Stimulated activated CD4-positive, alpha-beta T cell treated with anti-CD3 and anti-CD28 coated beads, Interleukin-4, amount 100 ng/mL, for 24 hours (primary cell): Measurements from ENCODE around the gene ZNF280D.
"Not testable (repeated sequence)": the region's sequence is repeated elsewhere in the genome, so short reads cannot be mapped to it uniquely, and the experiment has no call there.

Experiments used
- DNase-seq: peaks from one replicate; pipeline ENCODE4 v3.0.0-alpha.2; 2020

The ZNF280D gene

GRCh38 chr15:56733136-56734012, at the start of gene ZNF280D:
TSS of gene ZNF280D (minus strand) at chr15:56733509. CDS start at chr15:56707109, 26,400 bp downstream.
- peak; percentile 81 for DNase-seq

GRCh38 chr15:56782306-56782705, 49.0 kb upstream of the ZNF280D start:
- no peak for DNase-seq

DNA sequence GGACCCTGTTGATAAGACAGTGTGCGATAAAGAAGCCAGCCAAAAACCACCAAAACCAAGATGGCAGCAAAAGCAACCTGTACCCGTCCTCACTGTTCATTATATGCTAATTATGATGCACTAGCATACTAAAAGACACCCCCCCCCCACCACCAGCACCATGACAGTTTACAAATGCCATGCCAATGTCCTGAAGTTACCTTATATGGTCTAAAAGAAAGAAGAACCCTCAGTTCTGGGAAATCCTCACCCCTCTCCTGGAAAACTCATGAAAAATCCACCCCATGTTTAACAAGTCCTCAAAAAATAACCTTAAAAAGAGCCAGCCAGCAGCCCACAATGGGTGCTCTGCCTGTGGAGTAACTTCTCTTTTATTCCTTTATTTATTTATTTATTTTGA, 48.4 kb upstream of the ZNF280D start:
- no peak for DNase-seq

- not testable (repeated sequence) for DNase-seq
Observed at GRCh38 chr15:56780102-56780725, 46.9 kb upstream of the ZNF280D start.

GRCh38 chr15:56779449-56779848, 46.1 kb upstream of the ZNF280D start:
- DNase-seq, result not testable (repeated sequence)

DNA sequence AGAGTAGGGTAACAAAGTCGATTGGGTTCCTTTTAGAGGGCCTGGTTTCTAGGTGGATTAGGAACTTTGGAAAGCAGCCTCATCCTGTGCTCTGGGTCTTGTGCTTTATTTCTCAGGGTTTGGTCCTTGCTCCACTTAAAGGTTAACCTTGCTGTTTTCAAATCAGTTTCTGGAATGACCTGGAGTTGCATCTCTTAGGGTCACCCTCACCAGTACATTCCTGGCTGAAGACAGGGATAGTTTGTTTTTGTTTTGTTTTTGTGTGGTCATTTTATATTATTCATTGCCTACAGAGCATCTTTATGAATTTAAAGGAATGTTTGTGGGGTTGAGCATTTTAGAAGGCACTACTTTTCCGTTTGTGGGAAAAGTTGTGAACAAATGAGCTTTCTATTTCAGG, 45.5 kb upstream of the ZNF280D start:
- DNase-seq, result no peak

GRCh38 chr15:56776839-56777238, 43.5 kb upstream of the ZNF280D start:
- no peak for DNase-seq

DNA sequence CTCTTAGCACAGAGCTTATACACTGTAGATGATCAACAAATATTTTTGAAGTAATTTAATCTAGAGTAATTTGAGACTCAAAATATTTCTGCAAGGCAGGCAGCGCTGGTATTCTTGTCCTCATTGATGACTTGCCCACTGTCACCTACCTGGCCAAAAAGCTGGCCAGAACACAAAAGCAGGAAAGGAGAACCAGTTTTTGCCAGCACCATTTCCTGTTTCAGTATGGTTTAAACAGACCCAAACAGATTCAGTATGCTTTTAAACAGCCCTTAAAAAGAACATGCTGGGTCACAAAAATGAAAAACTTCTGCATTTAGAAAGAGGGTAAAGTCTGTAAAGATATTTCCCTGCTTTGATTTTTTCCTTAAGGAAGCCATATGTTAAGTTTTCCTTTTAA, 42.3 kb upstream of the ZNF280D start:
- no peak for DNase-seq

DNA sequence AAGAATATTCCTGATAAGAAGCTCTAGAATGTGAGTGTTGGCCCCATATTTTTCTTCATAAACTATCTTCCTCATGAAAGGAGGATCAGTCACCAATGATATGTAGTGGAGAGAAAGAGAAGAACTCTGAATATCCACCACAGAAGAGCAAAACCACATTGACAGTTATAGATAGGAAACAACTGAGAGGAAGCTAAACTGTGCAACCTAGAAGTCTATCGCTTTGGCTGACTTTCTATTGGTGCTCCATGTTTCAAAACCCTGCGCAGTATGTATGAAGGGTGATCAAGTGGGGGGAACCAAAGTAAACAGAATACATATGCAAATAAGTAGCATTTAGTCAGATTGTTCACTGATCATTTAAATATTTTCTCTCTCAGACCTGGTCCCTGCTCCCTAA, 41.0 kb upstream of the ZNF280D start:
- DNase-seq, result no peak

DNA sequence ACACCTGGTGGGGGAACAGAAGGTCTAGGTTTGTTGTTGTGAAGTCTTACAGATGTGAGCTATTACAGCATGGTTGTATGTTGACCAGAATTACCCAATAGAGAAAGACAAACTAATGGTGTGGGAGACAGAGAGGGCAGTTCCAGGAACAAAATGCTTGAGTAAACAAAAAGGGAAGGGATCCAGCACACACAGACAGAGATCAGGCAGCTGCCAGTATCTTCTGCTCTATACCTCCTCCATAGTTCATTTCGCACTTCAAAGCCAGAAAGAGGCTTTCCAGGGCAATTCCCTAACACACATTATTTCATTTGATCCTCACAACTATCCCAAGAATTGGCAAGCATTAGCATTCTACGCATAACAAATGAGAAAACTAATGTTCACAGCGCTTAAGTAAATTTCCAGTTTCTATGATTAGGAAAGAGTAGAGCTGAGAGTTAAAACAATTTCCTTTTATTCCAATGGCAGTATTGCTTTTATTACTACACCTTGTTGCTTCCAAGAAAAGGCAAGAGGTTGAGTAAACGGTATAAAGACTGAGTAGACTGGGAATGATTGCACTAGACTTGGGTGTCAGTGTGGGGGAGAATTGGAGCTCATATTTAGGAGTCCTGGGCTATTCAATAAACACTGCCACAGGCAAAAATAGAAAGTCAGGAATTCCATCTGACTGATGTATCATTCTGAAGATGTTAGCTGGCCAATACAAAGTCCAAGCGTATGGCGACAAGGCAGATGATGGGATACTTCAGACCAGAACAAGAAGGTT, 39.7 kb upstream of the ZNF280D start:
- no peak for DNase-seq

DNA sequence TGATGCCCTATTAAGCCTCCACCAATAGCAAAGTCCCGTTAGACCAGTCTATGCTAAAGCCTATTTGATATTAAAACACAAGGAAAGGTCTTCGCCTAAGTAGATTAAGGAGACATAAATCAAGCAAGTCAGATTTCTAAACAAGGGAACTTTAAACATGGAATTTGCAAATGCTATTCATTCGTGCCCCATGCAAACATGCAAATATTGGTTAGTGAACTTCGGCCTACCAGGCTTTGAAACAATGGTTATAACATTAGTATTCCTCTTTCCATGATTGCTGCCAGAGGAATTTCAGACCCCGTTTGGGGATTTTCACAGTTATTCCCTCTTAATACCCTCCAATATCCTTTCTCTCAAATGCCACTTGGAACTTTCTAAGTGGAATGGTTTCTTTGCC, 36.9 kb upstream of the ZNF280D start:
- DNase-seq, result no peak

- DNase-seq, result no peak
Observed at GRCh38 chr15:56767315-56767714, 34.0 kb upstream of the ZNF280D start.

DNA sequence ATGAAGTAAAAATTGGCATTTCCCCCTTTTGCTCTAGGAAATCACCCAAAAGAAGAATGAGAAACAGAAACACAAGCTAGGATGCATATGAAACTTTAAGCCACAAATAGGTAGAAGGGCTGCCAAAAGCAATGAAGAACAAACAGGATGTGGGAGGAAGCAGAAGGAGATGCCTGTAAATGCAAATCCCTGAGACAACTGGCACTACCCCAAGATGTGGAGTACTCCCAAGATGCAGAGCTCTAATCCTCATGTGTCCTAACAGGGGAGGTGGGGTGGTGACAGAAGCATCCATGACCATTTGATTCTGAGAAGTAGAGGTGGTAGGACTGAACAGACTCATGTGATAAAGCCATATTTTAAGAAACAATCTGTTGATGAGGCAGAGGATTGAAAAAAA, 31.9 kb upstream of the ZNF280D start:
- DNase-seq, result no peak

DNA sequence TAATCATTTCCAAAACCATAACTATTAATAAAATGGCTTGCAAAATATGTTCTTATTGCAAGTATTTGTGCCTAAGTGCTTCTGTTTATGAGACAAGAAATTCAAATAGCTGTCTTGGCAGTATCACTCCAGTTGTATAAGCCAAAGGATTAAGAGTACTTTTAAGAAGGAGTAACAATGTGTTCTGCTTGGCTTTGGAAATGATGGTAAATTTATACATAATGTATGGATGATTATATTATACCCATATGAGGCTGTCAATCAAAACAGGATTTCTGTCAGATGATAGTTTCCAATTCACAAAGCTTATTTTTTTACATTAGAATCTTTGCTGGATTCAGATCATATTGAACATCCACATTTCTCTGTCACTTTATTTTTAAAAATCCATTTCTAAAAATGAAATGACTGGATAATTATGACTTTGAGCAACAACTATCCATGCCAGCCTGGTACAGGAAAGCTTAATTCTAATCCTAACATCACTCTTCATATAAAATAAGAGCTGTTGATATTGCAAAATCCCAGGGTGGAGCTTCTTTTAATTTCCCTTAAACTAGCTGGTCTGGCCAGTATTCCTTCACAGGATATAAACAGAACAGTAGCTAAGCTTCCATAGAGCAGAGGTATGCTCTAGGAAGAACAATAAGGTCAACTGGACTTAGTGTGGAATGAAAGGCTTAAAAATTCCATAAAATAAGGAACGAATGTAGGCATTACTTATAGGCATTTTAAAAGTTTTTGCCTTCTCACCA, 30.0 kb upstream of the ZNF280D start:
- DNase-seq, result no peak

GRCh38 chr15:56760186-56760585, 26.9 kb upstream of the ZNF280D start:
- DNase-seq, result no peak

DNA sequence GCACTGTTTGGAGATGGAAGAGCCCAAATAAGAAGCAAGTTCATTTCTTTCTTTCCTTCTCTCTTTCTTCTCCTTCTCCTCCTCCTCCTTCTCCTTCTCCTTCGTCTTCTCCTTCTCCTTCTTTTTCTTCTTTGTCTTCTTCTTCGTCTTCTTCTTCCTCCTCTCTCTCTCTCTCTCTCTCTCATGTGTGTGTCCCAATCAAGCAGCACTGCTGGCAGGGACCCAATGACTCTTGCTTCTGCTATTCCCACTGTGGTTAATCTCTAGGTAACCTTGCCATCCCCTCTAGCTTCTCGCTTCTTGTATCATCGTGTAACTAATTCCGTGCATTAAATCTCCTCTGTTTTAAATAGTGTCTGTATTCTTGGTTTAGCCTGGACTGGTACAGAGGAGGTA, 26.1 kb upstream of the ZNF280D start:
- DNase-seq, result no peak

GRCh38 chr15:56758770-56759449, 25.6 kb upstream of the ZNF280D start:
- no peak for DNase-seq

DNA sequence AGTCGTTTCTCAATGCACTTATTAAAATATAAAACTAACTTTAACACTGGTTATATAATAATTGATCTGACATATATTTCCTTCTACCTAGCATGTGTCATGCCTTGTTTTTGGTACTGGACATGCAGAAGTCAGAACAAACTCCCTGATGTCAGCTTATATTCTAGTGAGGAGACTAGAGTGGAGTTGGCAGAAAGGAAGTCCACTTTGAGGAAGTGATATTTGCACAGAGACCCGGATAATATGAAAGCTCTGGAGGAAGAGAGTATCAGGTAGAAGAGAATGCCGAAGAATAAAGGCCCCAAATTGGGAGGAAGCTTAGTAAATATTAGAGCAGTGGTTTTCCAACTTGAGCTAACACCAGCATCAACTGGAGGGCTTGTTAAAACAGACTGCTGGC, 24.6 kb upstream of the ZNF280D start:
- no peak for DNase-seq

GRCh38 chr15:56754772-56755370, 21.6 kb upstream of the ZNF280D start:
- no peak for DNase-seq

- no peak for DNase-seq
Observed at GRCh38 chr15:56752986-56753385, 19.7 kb upstream of the ZNF280D start.

- no peak for DNase-seq
Observed at GRCh38 chr15:56749982-56750381, 16.7 kb upstream of the ZNF280D start.
